Measurements from ENCODE around the gene IDH3A.

IDH3A gene

DNA sequence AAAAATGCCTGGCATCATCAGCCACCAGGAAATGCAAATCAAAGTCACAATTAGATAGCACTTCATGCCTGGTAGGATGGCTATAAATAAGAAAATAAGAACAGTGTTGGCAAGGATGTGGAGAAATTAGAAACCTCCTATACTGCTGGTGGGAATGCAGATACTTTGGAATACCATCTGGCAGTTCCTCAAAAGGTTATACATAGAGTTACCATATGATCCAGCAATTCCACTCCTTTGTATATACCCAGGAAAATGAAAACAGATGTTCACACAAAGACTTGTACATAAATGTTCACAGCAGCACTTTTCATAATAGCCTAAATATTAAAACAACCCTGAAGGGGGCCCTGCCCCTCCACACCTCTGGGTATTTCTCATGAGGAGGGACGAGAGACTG is 71.6 kb downstream of the IDH3A start:
- peak; percentile 17 to 28 for DNase-seq (ENCODE audit: low read depth in 2 of 2)
